Ishikawa (cell line): ENCODE data around the gene GPT2.

ENCODE experiments used
- CEBPB ChIP-seq: IDR thresholded peaks from 2 replicates; pipeline ENCODE4 v1.6.1; 2012
- CREB1 ChIP-seq: IDR thresholded peaks from 2 replicates; pipeline ENCODE4 v1.6.1; 2012; ENCODE audit warnings: low read depth
- EGR1 ChIP-seq: IDR thresholded peaks from 2 replicates; pipeline ENCODE4 v1.6.1; 2012
- EP300 ChIP-seq: IDR thresholded peaks from 2 replicates; pipeline ENCODE4 v1.6.1; 2012; ENCODE audit warnings: borderline replicate concordance
- FOXM1 ChIP-seq: IDR thresholded peaks from 2 replicates; pipeline ENCODE4 v1.6.1; 2012; ENCODE audit warnings: low read depth, borderline replicate concordance
- NFIC ChIP-seq: IDR thresholded peaks from 2 replicates; pipeline ENCODE4 v1.6.1; 2012
- RAD21 ChIP-seq: IDR thresholded peaks from 2 replicates; pipeline ENCODE4 v1.6.1; 2012; ENCODE audit warnings: low read depth
- TAF1 ChIP-seq: IDR thresholded peaks from 2 replicates; pipeline ENCODE4 v1.6.1; 2012; ENCODE audit warnings: low read depth, mild to moderate bottlenecking
- TCF12 ChIP-seq: IDR thresholded peaks from 2 replicates; pipeline ENCODE4 v1.6.1; 2012; ENCODE audit warnings: low read depth
- TEAD4 ChIP-seq: IDR thresholded peaks from 2 replicates; pipeline ENCODE4 v1.6.1; 2012
- YY1 ChIP-seq: IDR thresholded peaks from 2 replicates; pipeline ENCODE4 v1.6.1; 2012; ENCODE audit warnings: low read depth
- ZBTB7A ChIP-seq: IDR thresholded peaks from 2 replicates; pipeline ENCODE4 v1.6.1; 2012; ENCODE audit warnings: low read depth
- TF ChIP-seq, protein P1 (sequence below): IDR thresholded peaks from 2 replicates; pipeline ENCODE4 v1.6.1; 2012
- TF ChIP-seq, protein P2 (sequence below): IDR thresholded peaks from 2 replicates; pipeline ENCODE4 v1.6.1; 2012; ENCODE audit warnings: low read depth, mild to moderate bottlenecking
- TF ChIP-seq, protein P3 (sequence below): IDR thresholded peaks from 2 replicates; pipeline ENCODE4 v1.6.1; 2012

Gene GPT2

DNA sequence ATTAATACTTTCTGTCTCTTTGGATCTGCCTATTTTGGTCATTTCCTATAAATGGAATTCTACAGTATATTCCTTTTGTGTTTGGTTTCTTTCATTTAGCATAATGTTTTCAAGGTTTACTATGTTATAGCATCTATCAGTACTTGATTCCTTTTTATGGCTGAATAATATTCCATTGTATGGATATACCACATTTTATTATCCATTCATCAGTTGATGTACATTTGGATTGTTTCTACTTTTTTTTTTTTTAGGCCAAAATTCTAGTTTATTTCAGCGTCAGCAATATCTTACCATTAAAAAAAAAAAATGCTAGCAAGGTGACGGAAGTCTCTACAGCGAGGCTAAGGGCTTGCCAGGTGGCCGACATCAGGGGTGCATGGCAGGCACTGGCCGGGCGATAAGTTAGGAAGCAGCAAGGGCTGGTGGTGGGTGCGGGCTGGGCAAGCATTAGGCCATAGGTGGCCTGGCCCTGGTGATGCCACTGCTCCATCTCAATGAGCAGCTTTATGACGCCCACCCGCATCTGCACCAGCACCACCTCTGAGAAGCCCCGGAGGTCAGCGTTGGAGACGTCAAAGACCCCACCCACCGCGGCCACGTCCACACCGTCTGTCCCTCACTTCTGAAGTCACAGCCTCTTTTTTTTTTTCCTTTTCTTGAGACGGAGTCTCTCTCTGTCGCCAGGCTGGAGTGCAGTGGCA is 41.8 kb upstream of the GPT2 start:
- no peak for TF ChIP-seq EGR1
- TF ChIP-seq TAF1, result no peak
- TF ChIP-seq NFIC, result no peak
- TF ChIP-seq YY1, result no peak
- TF ChIP-seq RAD21, result no peak
- TF ChIP-seq CEBPB, result no peak
- TF ChIP-seq CREB1, result no peak
- TF ChIP-seq, protein P1, sequence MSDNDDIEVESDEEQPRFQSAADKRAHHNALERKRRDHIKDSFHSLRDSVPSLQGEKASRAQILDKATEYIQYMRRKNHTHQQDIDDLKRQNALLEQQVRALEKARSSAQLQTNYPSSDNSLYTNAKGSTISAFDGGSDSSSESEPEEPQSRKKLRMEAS, result no peak
- no peak for TF ChIP-seq FOXM1
- TF ChIP-seq EP300, result no peak
- no peak for TF ChIP-seq TCF12
- TF ChIP-seq ZBTB7A, result no peak
- TF ChIP-seq, protein P2, sequence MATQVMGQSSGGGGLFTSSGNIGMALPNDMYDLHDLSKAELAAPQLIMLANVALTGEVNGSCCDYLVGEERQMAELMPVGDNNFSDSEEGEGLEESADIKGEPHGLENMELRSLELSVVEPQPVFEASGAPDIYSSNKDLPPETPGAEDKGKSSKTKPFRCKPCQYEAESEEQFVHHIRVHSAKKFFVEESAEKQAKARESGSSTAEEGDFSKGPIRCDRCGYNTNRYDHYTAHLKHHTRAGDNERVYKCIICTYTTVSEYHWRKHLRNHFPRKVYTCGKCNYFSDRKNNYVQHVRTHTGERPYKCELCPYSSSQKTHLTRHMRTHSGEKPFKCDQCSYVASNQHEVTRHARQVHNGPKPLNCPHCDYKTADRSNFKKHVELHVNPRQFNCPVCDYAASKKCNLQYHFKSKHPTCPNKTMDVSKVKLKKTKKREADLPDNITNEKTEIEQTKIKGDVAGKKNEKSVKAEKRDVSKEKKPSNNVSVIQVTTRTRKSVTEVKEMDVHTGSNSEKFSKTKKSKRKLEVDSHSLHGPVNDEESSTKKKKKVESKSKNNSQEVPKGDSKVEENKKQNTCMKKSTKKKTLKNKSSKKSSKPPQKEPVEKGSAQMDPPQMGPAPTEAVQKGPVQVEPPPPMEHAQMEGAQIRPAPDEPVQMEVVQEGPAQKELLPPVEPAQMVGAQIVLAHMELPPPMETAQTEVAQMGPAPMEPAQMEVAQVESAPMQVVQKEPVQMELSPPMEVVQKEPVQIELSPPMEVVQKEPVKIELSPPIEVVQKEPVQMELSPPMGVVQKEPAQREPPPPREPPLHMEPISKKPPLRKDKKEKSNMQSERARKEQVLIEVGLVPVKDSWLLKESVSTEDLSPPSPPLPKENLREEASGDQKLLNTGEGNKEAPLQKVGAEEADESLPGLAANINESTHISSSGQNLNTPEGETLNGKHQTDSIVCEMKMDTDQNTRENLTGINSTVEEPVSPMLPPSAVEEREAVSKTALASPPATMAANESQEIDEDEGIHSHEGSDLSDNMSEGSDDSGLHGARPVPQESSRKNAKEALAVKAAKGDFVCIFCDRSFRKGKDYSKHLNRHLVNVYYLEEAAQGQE, result no peak
- TF ChIP-seq, protein P3, sequence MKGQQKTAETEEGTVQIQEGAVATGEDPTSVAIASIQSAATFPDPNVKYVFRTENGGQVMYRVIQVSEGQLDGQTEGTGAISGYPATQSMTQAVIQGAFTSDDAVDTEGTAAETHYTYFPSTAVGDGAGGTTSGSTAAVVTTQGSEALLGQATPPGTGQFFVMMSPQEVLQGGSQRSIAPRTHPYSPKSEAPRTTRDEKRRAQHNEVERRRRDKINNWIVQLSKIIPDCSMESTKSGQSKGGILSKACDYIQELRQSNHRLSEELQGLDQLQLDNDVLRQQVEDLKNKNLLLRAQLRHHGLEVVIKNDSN, result no peak
- TF ChIP-seq TEAD4, result no peak

DNA sequence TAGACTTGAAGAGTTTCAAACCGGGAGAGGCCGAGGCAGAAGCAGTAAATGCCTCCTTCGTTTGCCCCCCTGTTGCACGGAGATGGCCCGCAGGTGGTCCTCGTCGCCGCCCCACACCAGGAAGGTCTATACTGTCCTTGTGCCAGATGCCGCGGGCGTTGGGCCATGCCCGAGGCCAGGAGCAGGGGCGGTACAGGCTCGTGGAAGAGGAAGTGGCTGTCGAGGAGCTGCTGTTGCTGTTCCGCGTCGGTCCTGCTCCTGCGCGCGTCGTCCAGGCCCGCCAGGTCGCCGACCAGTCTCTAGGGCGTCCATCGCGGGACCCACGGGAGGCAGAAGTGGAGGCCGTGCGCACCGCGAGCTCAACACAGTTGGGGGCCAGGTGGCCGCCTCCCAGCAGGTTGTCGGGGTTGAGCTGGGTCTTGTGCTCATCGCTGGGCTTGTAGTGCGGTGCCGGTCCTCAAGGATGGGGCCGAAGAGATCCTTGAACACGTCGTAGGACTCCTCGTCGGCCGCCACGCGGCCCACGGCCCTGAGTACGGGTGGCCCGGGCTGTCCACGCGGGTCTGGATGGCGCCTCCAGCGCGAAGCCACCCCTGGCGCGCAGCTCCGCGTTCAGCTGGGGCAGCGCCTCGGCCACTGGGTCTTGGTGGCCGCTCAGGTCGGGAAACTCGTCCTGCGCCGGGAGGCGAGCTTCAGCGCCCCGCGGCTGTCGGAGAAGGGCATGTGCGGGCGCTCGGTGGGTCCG is 40.1 kb upstream of the GPT2 start:
- no peak for TF ChIP-seq ZBTB7A
- TF ChIP-seq CEBPB, result no peak
- TF ChIP-seq, protein P3, result no peak
- no peak for TF ChIP-seq NFIC
- TF ChIP-seq EGR1, result no peak
- TF ChIP-seq TCF12, result no peak

DNA sequence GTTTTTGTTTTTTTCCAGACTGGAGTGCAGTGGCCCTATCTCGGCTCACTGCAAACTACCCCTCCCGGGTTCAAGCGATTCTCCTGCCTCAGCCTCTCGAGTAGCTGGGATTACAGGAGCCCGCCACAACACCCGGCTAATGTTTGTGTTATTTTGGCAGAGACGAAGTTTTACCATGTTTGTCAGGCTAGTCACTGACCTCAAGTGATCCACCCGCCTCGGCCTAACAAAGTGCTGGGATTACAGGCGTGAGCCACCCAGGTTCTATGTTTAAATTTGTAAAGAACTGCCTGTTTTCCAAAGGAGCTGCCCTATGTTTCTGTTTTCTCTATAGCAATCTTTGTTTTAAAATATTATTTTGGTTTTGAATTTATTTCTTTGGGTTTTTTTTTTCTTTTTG is 39.4 kb upstream of the GPT2 start:
- TF ChIP-seq TCF12, result no peak
- no peak for TF ChIP-seq EGR1
- no peak for TF ChIP-seq NFIC
- TF ChIP-seq RAD21, result no peak
- TF ChIP-seq, protein P3, result no peak
- no peak for TF ChIP-seq EP300
- no peak for TF ChIP-seq TEAD4
- no peak for TF ChIP-seq ZBTB7A
- no peak for TF ChIP-seq FOXM1
- no peak for TF ChIP-seq TAF1
- no peak for TF ChIP-seq CEBPB
- TF ChIP-seq YY1, result no peak
- TF ChIP-seq CREB1, result no peak
- TF ChIP-seq, protein P1, result no peak
- TF ChIP-seq, protein P2, result no peak

DNA sequence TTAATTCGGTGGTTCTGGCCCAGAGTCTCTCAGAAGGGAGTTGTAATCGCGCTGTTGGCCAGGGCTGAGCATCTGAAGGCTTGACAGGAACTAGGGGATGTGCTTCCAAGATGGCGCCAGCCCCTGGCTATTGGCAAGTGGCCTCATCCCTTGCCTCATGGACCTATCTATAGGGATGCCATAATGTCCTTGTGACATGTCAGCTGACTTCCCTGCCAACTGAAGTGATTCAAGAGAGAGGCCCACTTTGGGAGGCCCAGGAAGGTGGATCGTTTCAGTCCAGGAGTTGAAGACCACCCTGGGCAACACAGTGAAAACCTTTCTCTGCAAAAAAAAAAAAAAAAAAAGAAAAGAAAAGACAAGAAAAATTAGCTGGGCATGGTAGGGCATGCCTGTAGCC is 38.2 kb upstream of the GPT2 start:
- no peak for TF ChIP-seq EP300

DNA sequence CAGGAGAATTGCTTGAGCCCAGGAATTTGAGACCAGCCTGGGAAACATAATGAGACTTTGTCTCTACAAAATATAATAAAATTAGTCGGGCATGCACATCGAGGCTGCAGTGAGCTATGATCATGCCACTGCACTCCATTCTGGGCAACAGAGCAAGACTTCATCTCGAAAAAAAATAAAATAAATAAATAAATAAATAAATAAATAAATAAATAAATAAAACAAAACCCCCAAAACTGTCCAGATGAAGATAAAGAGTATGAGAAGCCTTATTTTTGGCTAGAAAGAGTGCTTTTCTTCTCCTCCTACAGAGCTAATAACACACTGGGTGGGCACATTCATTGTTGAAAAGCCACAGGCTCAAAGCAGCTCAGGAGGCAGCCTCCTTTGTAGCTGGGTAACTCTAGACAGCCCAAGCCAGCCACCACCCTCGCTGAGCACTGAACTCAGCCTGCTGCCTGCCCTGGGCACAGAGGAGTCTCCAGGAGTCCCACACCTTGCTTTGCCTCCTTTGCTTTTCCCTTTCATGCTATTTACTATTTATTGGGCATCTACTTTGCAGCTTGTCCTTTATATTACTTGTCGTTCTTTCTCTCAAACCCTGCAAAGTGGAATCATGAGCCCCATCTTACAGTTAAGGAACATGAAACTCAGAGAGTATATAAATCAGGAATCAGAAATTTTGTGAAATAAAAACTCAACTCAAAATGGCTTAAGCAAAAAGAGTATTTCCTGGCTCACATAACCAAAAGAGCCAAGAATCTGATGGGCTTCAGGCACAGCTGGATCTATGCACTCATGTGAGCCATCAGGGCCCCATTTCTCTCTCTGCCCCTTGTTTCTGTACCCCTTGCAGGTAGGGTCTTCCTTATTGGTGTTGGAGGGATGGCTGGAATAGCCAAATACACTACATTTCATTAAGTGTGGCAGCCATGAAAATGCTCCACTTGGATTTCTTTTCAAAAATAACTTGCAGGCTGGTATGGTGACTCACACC is 35.1 kb upstream of the GPT2 start:
- TF ChIP-seq TAF1, result no peak
- TF ChIP-seq CREB1, result no peak
